Mucosa of descending colon (tissue), 3 donors: ENCODE results near the gene ADAMTS1. TPM values are rescaled to one million over a fixed set of nuclear protein-coding genes. Genes with fewer than 3 reads are reported as not detected.

Experiments
- ATAC-seq: fragments of 200-7000 bp; cut with Tn5 transposase; one replicate; pipeline ENCODE4 v1.9.1; 2020; ENCODE audit warnings: mild to moderate bottlenecking, moderate library complexity
- DNase-seq, 3 donors: peaks; one replicate each; pipeline ENCODE4 v3.0.0-alpha.2; 2020
- H3K36me3 ChIP-seq: fragments of 200-600 bp; one replicate; pipeline ENCODE4 v1.8.0; 2021; ENCODE audit warnings: low read depth, mild to moderate bottlenecking
- H3K4me1 ChIP-seq: fragments of 200-600 bp; one replicate; pipeline ENCODE4 v1.8.0; 2021; ENCODE audit warnings: low read depth, mild to moderate bottlenecking
- H3K4me3 ChIP-seq: fragments of 200-600 bp; one replicate; pipeline ENCODE4 v1.8.0; 2021; ENCODE audit warnings: mild to moderate bottlenecking
- H3K9me3 ChIP-seq: fragments of 200-600 bp; one replicate; pipeline ENCODE4 v1.8.0; 2021; ENCODE audit warnings: mild to moderate bottlenecking
- CTCF ChIP-seq: fragments of 200-600 bp; IDR thresholded peaks from one replicate; pipeline ENCODE4 v1.8.0; 2022; ENCODE audit warnings: antibody characterized with exemption, mild to moderate bottlenecking
- intact Hi-C, 2 donors: fragments of 100-400 bp; cut with DNase I in 1 of 2; cut with micrococcal nuclease in 1 of 2; formaldehyde crosslinking; loops; one replicate each; pipeline versions ENCODE4 v1.11.0 to v1.11.1; 2022; cut with DNase I, micrococcal nuclease
- total RNA-seq, 3 donors: library from RNA; stranded (reverse); fragmentation: NEBNext Ultra II Directional in 2 of 3; extraction: Animal tissue kit (Norgen Biotek cat#: 25700) in 2 of 3; gene quantifications; one replicate each; pipeline versions ENCODE4 v1.2.1 to v1.2.4, GENCODE V29; 2021 to 2023
- donor health status: DM: no; HTN: no; CAD: no; lungs with moderate emphysema.
- donor health status: DM: no; HTN: no; CAD: no.
- donor health status: DM: no; HTN: yes; CAD: no.

The ADAMTS1 gene
- total RNA-seq, 3 donors from 2014 or later = 5.2 to 59.3 (median 43.9) TPM

DNA sequence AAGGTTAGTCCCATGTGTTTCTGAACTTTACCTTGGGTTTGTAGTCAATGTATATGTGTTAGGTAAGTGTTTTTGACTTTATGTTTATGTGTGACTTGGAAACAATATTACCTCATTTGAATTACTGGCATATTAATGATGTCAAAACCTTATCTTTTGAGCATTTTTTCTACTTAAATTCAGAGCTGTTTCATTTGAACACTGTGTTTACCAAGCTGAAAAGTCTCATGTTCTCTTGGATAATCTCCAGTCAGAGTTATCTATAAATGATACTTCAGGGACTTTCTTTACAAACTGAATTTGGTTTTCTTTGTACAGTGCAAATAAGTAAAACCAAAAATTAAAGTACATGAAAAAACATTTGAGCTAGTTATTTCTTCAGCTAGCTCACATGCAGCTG lies 30.0 kb downstream of the ADAMTS1 start:
- DNase-seq (no peak), ATAC-seq (no peak)
- TF ChIP-seq CTCF = no peak
- Histone ChIP-seq H3K4me3 (no peak overlapping the region), H3K36me3 (no peaks in the 10 kb centered on the region), H3K9me3 (no peaks in the 10 kb centered on the region), H3K4me1 (no peaks in the 10 kb centered on the region)
- intact Hi-C loops = no loop called here

DNA sequence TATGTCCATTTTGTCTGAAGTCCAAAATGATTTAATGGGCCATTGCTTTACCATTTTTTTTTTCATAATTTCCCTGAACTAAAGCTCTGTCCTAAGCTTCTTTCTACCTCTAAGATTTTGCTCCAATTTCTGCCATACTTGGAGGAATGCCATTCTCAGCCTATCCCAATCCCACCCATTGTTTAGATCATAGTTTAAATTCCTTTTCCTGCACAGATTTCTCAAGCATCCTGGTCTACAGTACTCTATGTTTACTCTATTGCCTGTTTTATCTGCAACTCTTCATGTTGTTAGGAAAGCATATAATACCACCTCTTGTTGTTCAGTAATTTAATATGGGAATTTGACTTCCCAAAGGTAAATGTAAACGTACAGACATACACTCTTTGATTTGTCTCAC lies 30.8 kb downstream of the ADAMTS1 start:
- TF ChIP-seq CTCF = no peak
- Histone ChIP-seq H3K36me3 (no peaks in the 10 kb centered on the region), H3K9me3 (no peaks in the 10 kb centered on the region), H3K4me1 (no peaks in the 10 kb centered on the region), H3K4me3 (no peak overlapping the region)
- intact Hi-C loops = no loop called here
- no peak for DNase-seq
- no peak for ATAC-seq

DNA sequence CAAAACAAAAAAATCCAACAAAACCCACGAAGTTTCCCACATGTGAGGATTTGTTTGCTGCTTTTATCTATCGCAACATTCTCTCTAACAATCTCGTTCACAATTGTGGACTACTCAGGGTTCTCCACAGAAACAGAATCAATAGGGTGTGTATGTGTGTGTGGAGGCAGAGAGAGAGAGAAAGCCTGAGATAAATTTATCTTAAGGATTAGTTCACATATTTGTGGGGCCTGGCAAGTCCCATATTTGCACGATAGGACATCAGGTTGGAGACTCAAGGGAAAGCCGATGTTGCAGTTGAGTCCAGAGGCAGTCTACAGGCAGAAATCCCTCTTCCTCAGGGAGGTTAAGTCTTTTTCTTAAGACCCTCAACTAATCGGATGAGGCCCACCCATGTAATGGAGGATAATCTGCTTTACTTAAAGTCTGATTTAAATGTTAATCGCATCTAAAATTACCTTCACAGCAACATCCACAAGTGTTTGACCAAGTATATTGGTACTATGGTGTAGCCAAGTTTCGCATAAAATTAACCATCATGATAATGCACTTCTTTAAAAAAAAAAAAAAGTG lies 31.7 kb downstream of the ADAMTS1 start:
- intact Hi-C loops = no loop called here
- no peak for TF ChIP-seq CTCF

DNA sequence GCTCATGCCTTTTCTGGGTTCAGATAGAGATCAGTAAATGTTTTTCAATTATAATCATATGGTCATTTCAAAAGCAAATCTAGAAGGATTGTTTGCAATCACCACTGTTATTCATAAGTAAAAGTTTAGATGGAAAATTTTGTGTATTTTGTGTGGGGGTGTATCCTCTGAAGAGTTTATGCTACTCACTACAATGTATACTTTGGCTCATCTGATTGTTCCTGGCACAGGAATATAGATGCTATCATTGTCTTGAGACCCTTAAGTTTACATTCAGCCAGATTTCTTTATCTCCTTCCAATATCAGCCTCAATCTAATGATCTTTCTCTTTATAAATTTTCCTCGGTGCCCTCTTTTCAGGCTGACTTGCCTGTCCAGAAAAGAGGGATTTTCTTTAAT lies 33.0 kb downstream of the ADAMTS1 start:
- Histone ChIP-seq H3K9me3 (no peaks in the 10 kb centered on the region), H3K4me1 (no peaks in the 10 kb centered on the region), H3K4me3 (no peak overlapping the region), H3K36me3 (no peaks in the 10 kb centered on the region)
- DNase-seq = no peak
- TF ChIP-seq CTCF = no peak
- intact Hi-C loops = no loop called here
- ATAC-seq = no peak

More for the DNA sequence above, 31.7 kb downstream of the ADAMTS1 start:
- H3K36me3 ChIP-seq = no peaks in the 10 kb centered on the region
- no peak for DNase-seq
- no peaks in the 10 kb centered on the region for H3K9me3 ChIP-seq
- no peak overlapping the region for H3K4me3 ChIP-seq
- ATAC-seq = no peak
- H3K4me1 ChIP-seq = no peaks in the 10 kb centered on the region

GRCh38 chr21:26811482-26811881 lies 33.7 kb downstream of the ADAMTS1 start:
- DNase-seq (no peak), ATAC-seq (no peak)
- Histone ChIP-seq H3K4me1 (no peaks in the 10 kb centered on the region), H3K36me3 (no peaks in the 10 kb centered on the region), H3K4me3 (no peak overlapping the region), H3K9me3 (no peaks in the 10 kb centered on the region)
- intact Hi-C loops = no loop called here
- TF ChIP-seq CTCF = no peak
